GM23338 (cell line): ENCODE results near the gene CHRNA3. TPM values are rescaled to one million over a fixed set of nuclear protein-coding genes. Genes with fewer than 3 reads are reported as not detected.

ENCODE experiments used
- ATAC-seq: fragments of 200-7000 bp; cut with Tn5 transposase; 3 replicates; pipeline ENCODE4 v1.9.1; 2020
- DNase-seq: peaks from one replicate; pipeline ENCODE4 v3.0.0-alpha.2; 2015; ENCODE audit warnings: low spot score
- H2AFZ ChIP-seq: fragments of 200-600 bp; sonication (generic); 2 replicates; pipeline ENCODE4 v1.8.0; 2016; ENCODE audit warnings: antibody characterized with exemption, mild to moderate bottlenecking, moderate library complexity
- H3F3A ChIP-seq: fragments of 200-600 bp; sonication (generic); replicated peaks from 2 replicates; pipeline ENCODE4 v1.8.0; 2017; ENCODE audit warnings: antibody characterized with exemption, mixed run types, low read depth
- H3K27ac ChIP-seq: fragments of 200-600 bp; sonication (generic); 2 replicates; pipeline ENCODE4 v1.6.1; 2016; ENCODE audit warnings: low read depth
- H3K27me3 ChIP-seq: fragments of 200-600 bp; sonication (generic); 2 replicates; pipeline ENCODE4 v1.8.0; 2016; ENCODE audit warnings: mild to moderate bottlenecking, mixed run types, moderate library complexity; ENCODE audit not compliant: insufficient read depth
- H3K36me3 ChIP-seq: fragments of 200-600 bp; sonication (generic); 2 replicates; pipeline ENCODE4 v1.8.0; 2016; ENCODE audit warnings: mild to moderate bottlenecking; ENCODE audit not compliant: insufficient read depth
- H3K4me1 ChIP-seq: fragments of 200-600 bp; sonication (generic); 2 replicates; pipeline ENCODE4 v1.8.0; 2016; ENCODE audit warnings: mild to moderate bottlenecking, moderate library complexity; ENCODE audit not compliant: insufficient read depth
- H3K4me2 ChIP-seq: fragments of 200-600 bp; sonication (generic); 2 replicates; pipeline ENCODE4 v1.7.1; 2017; ENCODE audit warnings: mixed run types
- H3K4me3 ChIP-seq: fragments of 200-600 bp; sonication (generic); 2 replicates; pipeline ENCODE4 v1.6.1; 2016; ENCODE audit warnings: mixed run types
- H3K79me2 ChIP-seq: fragments of 200-600 bp; sonication (generic); replicated peaks from 2 replicates; pipeline ENCODE4 v1.8.0; 2017; ENCODE audit warnings: mild to moderate bottlenecking; ENCODE audit not compliant: insufficient read depth
- H3K9me2 ChIP-seq: fragments of 200-600 bp; sonication (generic); 2 replicates; pipeline ENCODE4 v1.8.0; 2017; ENCODE audit not compliant: insufficient read depth
- H4K20me1 ChIP-seq: fragments of 200-600 bp; sonication (generic); replicated peaks from 2 replicates; pipeline ENCODE4 v1.8.0; 2017; ENCODE audit warnings: mild to moderate bottlenecking; ENCODE audit not compliant: insufficient read depth
- H3K27ac Mint-ChIP-seq: 2 replicates; pipeline ENCODE4 v1.8.0; 2020; ENCODE audit warnings: inconsistent platforms, mild to moderate bottlenecking, moderate library complexity, mixed read lengths
- H3K27me3 Mint-ChIP-seq: 3 replicates; pipeline ENCODE4 v1.8.0; 2022; ENCODE audit warnings: low read depth, mild to moderate bottlenecking, moderate library complexity, mixed read lengths, inconsistent platforms; ENCODE audit not compliant: insufficient read depth, poor library complexity
- H3K36me3 Mint-ChIP-seq: 3 replicates; pipeline ENCODE4 v1.8.0; 2021; ENCODE audit warnings: low read depth, mild to moderate bottlenecking, inconsistent platforms, moderate library complexity, mixed read lengths
- H3K4me1 Mint-ChIP-seq: 3 replicates; pipeline ENCODE4 v1.8.0; 2020; ENCODE audit warnings: mild to moderate bottlenecking, inconsistent platforms, mixed read lengths
- H3K4me3 Mint-ChIP-seq: 3 replicates; pipeline ENCODE4 v1.8.0; 2021; ENCODE audit warnings: moderate library complexity, mild to moderate bottlenecking, inconsistent platforms, mixed read lengths
- H3K9me3 Mint-ChIP-seq: 3 replicates; pipeline ENCODE4 v1.8.0; 2020; ENCODE audit warnings: moderate library complexity, mild to moderate bottlenecking, inconsistent platforms, mixed read lengths
- CREB1 ChIP-seq: fragments of 250-450 bp; sonication (Bioruptor Pico); IDR thresholded peaks from 2 replicates; pipeline ENCODE4 v1.5.0; 2020; ENCODE audit warnings: low read depth, mild to moderate bottlenecking, moderate library complexity
- EZH2 ChIP-seq: fragments of 200-600 bp; sonication (generic); IDR thresholded peaks from one replicate; pipeline ENCODE4 v1.8.0; 2017; ENCODE audit warnings: antibody characterized with exemption, mild to moderate bottlenecking, low read depth; ENCODE audit not compliant: unreplicated experiment
- JUNB ChIP-seq: IDR thresholded peaks from one replicate; pipeline ENCODE4 v1.6.1; 2016; ENCODE audit warnings: antibody characterized with exemption; ENCODE audit not compliant: unreplicated experiment
- POLR2AphosphoS5 ChIP-seq: IDR thresholded peaks from 2 replicates; pipeline ENCODE4 v1.6.1; 2016; ENCODE audit warnings: antibody characterized with exemption, low read depth
- REST ChIP-seq: IDR thresholded peaks from one replicate; pipeline ENCODE4 v1.6.1; 2018; ENCODE audit warnings: antibody characterized with exemption; ENCODE audit not compliant: unreplicated experiment
- ZNF114 ChIP-seq: fragments of 250-450 bp; sonication (Bioruptor Pico); IDR thresholded peaks from 2 replicates; pipeline ENCODE4 v1.5.0; 2020; ENCODE audit warnings: mild to moderate bottlenecking, moderate library complexity
- ZNF331 ChIP-seq: fragments of 250-450 bp; sonication (Bioruptor Pico); IDR thresholded peaks from 2 replicates; pipeline ENCODE4 v1.5.0; 2020; ENCODE audit warnings: low read depth, mild to moderate bottlenecking, moderate library complexity
- polyA plus RNA-seq: library from polyadenylated mRNA; unstranded; fragments of >200 nt; fragmentation: Nextera tagmentation; extraction: Ambion mirVana; gene quantifications from 2 replicates; pipeline ENCODE4 v1.2.1, GENCODE V29; 2016
- total RNA-seq: library from RNA; depleted of rRNA; stranded (reverse); fragments of >200 nt; shearing (Covaris generic); gene quantifications from 2 replicates; pipeline ENCODE4 v1.2.3, GENCODE V29; 2014
- TF ChIP-seq, protein P1 (sequence below): fragments of 250-450 bp; sonication (Bioruptor Pico); IDR thresholded peaks from 2 replicates; pipeline ENCODE4 v1.5.0; 2020; ENCODE audit warnings: mild to moderate bottlenecking, moderate library complexity

The CHRNA3 gene
- total and polyA plus RNA-seq, 2 experiments from 2014 or later = 2.9 to 3.5 TPM

- no peak overlapping the region for H3K4me3 ChIP-seq
- Mint-ChIP-seq H3K4me3 (no peak overlapping the region), H3K9me3 (peaks cover 4% of the 10 kb centered on the region; the same call in 1 of the 3 replicates), H3K4me1 (peaks cover 21% of the 10 kb centered on the region), H3K27me3 (peaks cover 36% of the 10 kb centered on the region), H3K36me3 (no peaks in the 10 kb centered on the region), H3K27ac (no peak overlapping the region)
- ATAC-seq (no peak), DNase-seq (no peak)
- H3K9me2 ChIP-seq = no peaks in the 10 kb centered on the region
- H4K20me1 ChIP-seq = no peaks in the 10 kb centered on the region
- no peaks in the 10 kb centered on the region for H3K36me3 ChIP-seq
- TF ChIP-seq EZH2 (no peak), JUNB (no peak), POLR2AphosphoS5 (no peak), ZNF331 (CRISPR knock-in tag) (no peak), ZNF114 (CRISPR knock-in tag) (no peak), REST (no peak), CREB1 (CRISPR knock-in tag) (no peak)
- TF ChIP-seq, protein P1, sequence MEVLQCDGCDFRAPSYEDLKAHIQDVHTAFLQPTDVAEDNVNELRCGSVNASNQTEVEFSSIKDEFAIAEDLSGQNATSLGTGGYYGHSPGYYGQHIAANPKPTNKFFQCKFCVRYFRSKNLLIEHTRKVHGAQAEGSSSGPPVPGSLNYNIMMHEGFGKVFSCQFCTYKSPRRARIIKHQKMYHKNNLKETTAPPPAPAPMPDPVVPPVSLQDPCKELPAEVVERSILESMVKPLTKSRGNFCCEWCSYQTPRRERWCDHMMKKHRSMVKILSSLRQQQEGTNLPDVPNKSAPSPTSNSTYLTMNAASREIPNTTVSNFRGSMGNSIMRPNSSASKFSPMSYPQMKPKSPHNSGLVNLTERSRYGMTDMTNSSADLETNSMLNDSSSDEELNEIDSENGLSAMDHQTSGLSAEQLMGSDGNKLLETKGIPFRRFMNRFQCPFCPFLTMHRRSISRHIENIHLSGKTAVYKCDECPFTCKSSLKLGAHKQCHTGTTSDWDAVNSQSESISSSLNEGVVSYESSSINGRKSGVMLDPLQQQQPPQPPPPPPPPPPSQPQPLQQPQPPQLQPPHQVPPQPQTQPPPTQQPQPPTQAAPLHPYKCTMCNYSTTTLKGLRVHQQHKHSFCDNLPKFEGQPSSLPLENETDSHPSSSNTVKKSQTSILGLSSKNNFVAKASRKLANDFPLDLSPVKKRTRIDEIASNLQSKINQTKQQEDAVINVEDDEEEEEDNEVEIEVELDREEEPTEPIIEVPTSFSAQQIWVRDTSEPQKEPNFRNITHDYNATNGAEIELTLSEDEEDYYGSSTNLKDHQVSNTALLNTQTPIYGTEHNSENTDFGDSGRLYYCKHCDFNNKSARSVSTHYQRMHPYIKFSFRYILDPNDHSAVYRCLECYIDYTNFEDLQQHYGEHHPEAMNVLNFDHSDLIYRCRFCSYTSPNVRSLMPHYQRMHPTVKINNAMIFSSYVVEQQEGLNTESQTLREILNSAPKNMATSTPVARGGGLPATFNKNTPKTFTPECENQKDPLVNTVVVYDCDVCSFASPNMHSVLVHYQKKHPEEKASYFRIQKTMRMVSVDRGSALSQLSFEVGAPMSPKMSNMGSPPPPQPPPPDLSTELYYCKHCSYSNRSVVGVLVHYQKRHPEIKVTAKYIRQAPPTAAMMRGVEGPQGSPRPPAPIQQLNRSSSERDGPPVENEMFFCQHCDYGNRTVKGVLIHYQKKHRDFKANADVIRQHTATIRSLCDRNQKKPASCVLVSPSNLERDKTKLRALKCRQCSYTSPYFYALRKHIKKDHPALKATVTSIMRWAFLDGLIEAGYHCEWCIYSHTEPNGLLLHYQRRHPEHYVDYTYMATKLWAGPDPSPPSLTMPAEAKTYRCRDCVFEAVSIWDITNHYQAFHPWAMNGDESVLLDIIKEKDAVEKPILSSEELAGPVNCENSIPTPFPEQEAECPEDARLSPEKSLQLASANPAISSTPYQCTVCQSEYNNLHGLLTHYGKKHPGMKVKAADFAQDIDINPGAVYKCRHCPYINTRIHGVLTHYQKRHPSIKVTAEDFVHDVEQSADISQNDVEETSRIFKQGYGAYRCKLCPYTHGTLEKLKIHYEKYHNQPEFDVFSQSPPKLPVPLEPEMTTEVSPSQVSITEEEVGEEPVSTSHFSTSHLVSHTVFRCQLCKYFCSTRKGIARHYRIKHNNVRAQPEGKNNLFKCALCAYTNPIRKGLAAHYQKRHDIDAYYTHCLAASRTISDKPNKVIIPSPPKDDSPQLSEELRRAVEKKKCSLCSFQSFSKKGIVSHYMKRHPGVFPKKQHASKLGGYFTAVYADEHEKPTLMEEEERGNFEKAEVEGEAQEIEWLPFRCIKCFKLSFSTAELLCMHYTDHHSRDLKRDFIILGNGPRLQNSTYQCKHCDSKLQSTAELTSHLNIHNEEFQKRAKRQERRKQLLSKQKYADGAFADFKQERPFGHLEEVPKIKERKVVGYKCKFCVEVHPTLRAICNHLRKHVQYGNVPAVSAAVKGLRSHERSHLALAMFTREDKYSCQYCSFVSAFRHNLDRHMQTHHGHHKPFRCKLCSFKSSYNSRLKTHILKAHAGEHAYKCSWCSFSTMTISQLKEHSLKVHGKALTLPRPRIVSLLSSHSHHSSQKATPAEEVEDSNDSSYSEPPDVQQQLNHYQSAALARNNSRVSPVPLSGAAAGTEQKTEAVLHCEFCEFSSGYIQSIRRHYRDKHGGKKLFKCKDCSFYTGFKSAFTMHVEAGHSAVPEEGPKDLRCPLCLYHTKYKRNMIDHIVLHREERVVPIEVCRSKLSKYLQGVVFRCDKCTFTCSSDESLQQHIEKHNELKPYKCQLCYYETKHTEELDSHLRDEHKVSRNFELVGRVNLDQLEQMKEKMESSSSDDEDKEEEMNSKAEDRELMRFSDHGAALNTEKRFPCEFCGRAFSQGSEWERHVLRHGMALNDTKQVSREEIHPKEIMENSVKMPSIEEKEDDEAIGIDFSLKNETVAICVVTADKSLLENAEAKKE = no peak
- H3K79me2 ChIP-seq = no peaks in the 10 kb centered on the region
- H3K4me1 ChIP-seq = no peaks in the 10 kb centered on the region
- no peak overlapping the region for H3K4me2 ChIP-seq
- H3F3A ChIP-seq = no peaks in the 10 kb centered on the region
- H2AFZ ChIP-seq = no peak overlapping the region
- peaks cover 43% of the 10 kb centered on the region for H3K27me3 ChIP-seq
- no peak overlapping the region for H3K27ac ChIP-seq
Observed at GRCh38 chr15:78618064-78618463, 2.7 kb downstream of the CHRNA3 start.
